ENCODE measurements around the gene PXDN.
"Not testable (repeated sequence)": the region's sequence is repeated elsewhere in the genome, so short reads cannot be mapped to it uniquely, and the experiment has no call there.

The PXDN gene

GRCh38 chr2:1700427-1700826 is 43.9 kb downstream of the PXDN start:
- H3K4me3 Mint-ChIP-seq, DNase-seq, H3K4me1 Mint-ChIP-seq, H3K27me3 Mint-ChIP-seq, ATAC-seq, H3K27ac Mint-ChIP-seq: not testable (repeated sequence)
- peaks cover 5 to 12% of the 10 kb centered on the region in 2 donors for H3K9me3 Mint-ChIP-seq

DNA sequence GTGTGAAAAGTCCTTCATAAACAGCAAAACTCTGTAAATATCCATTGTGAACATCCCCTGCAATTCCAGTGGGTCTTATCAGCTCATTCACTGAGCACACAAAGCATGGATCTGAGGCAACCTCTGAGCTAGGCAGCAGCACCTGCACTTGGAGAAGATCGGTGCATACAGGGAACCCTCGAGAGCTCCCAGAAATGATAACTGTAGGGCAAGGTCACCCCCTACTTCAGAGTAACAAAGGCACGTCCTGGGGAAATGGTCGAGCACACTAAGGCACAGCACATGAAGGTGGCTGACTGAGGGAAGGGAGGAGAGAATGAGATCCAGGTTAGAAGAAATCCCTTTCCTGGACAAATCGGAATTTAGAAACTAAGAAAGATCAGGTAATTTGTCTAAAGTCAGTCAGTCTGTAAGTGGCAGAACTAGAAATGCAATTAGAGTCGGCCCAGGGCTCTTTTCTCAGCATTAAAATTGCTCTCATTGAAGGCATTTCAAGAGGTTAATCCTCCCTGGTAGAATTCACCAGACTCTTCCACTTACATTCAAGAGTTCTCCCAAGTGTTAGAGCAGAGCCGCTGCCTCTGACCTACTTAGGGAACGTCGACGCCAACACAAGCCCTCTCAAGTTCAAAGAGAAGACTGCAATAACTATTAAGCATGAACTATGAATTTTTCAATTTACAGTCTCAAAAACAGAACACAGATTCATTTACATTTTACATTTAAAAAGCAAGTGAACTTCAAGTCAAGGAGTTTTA is 45.9 kb downstream of the PXDN start:
- Mint-ChIP-seq H3K27me3 (no peaks in the 10 kb centered on the region), H3K9me3 (peaks cover 5 to 12% of the 10 kb centered on the region in 2 donors), H3K4me3 (no peak overlapping the region), H3K27ac (no peak overlapping the region), H3K4me1 (no peaks in the 10 kb centered on the region)
- DNase-seq (no peak), ATAC-seq (no peak)

DNA sequence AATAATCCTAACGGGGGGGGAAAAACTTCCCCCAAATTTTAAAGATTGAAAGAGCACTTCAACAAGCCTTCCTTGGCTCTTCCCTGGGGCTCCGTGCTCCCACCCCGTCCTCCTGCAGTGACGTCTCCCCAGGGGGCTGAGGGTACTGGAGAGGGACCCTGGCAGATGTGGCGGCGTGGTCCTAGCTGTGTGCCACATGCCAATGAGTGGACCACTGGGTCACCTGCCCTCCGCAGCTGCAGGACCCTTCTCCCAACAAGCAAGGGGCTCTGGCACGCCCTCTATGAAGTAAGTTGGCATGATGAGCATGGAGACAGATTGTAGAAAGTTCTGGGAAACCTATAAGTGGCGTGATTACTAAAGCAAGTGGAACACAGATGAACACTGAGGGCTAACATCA is 46.7 kb downstream of the PXDN start:
- Mint-ChIP-seq H3K4me1 (no peaks in the 10 kb centered on the region), H3K4me3 (no peak overlapping the region), H3K27ac (no peak overlapping the region), H3K27me3 (no peaks in the 10 kb centered on the region), H3K9me3 (peaks cover 5 to 12% of the 10 kb centered on the region in 2 donors)
- DNase-seq, result no peak
- no peak for ATAC-seq

DNA sequence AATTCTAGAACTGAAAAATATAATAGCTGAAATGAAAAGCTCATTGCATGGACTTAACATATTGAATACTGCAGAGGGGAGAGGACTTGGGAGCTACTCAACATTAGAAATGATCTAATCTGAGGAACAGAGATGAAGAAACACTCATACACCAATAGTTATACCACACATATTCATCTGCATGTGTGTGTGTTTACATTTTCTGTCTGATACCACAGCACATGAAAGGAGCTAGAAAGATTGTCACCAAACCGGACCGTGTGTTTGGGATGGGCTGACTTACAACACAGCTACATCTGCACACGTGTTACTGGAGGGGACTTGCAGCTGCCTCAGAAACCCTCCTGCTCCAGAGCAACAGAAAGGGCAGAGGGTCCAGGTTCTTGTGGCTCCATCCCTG is 47.8 kb downstream of the PXDN start:
- DNase-seq (no peak), ATAC-seq (no peak)
- Mint-ChIP-seq H3K27ac (no peak overlapping the region), H3K4me1 (no peaks in the 10 kb centered on the region), H3K27me3 (no peaks in the 10 kb centered on the region), H3K4me3 (no peak overlapping the region), H3K9me3 (peaks cover 5 to 12% of the 10 kb centered on the region in 2 donors)

DNA sequence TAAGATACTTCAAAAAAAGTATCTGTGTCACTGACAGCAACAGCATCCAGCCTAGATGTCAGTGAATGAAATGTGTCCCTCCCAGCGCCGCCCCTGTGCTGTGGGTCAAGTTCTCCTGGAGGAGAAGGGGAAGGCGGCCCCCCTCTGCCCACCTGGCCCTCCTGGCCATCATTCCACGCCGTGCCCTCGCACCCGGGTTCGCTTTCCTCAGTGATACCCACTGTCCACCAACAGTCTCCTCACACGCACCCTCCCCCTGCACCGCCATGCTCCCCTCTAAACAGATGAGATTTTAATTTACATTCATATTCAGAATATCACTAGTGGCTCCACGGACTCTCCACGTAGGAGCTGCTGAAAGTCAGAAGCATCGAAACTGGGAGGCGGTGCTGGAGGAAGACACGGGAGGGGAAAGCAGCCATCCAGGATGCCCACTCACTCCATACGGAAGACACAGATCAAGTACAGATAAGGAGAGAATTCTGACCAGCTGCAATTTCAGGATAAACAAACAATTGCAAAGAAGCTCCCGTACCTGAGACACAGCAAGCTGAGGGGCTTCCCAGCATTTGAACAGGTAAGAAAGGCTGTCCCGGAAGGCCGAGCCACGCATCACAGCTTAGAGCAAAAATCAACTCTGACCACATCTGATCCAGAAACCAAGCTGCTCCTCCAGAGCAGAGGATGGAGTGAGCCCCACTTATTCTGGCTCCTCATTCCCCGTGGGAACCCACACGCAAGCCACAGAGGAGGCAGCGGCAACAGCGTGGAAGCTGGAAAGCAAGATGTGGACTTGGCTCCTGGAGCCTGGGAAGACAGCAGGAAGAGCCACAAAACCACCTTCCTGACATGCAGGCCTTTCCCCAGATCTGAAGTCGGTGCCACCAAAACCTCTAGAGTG is 49.7 kb downstream of the PXDN start:
- DNase-seq (no peak), ATAC-seq (no peak)
- Mint-ChIP-seq H3K27me3 (no peaks in the 10 kb centered on the region), H3K4me1 (no peaks in the 10 kb centered on the region), H3K9me3 (peaks cover 5 to 12% of the 10 kb centered on the region in 2 donors), H3K4me3 (no peak overlapping the region), H3K27ac (no peak overlapping the region)

DNA sequence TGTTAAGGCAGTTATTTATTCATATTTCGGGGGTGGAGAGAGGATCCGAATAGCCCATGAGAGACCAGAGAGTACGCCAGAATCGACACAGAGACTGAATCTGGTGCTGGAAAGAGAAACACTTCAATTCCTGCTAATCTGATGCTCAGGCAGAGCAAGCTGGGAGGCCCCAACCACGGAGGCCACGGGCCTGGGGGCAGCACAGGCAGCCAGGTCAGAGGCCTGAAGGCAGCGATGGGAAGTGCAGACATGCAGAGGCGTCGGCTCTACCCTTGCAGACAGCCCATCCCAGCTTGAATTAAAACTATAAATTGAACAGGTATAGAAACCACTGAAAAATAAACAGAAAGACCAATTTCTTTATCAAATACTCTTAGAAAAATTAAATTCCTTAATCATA is 50.6 kb downstream of the PXDN start:
- H3K4me1 Mint-ChIP-seq, result no peaks in the 10 kb centered on the region
- H3K27me3 Mint-ChIP-seq, result no peaks in the 10 kb centered on the region
- H3K9me3 Mint-ChIP-seq, result peaks cover 5 to 12% of the 10 kb centered on the region in 2 donors
- ATAC-seq (no peak), DNase-seq (no peak)
- no peak overlapping the region for H3K27ac Mint-ChIP-seq
- no peak overlapping the region for H3K4me3 Mint-ChIP-seq

GRCh38 chr2:1692342-1692741 is 52.0 kb downstream of the PXDN start:
- ATAC-seq (peak; percentile 20), DNase-seq (no peak)
- Mint-ChIP-seq H3K9me3 (peaks cover 5 to 12% of the 10 kb centered on the region in 2 donors), H3K27me3 (no peaks in the 10 kb centered on the region), H3K27ac (no peak overlapping the region), H3K4me1 (no peaks in the 10 kb centered on the region), H3K4me3 (no peak overlapping the region)

DNA sequence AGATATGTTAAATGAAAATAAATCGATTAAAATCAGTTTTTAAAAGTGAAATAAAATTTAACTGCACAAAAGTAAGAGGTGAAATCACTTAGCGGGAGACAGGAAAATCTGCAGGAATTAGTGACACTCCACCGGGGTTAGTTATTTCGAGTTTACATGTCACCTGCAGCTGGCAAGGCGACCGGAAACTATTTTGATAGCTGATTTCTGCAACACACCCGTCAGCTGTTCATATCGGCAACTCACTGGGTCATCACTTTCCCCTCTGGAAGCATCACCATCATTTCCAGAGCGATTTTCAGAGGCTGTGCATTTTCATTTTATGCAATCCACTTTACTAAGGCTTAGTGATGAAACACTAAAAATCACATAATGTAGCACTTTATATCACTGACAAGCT is 52.9 kb downstream of the PXDN start:
- ATAC-seq (no peak), DNase-seq (no peak)
- no peak overlapping the region for H3K4me3 Mint-ChIP-seq
- no peaks in the 10 kb centered on the region for H3K4me1 Mint-ChIP-seq
- H3K9me3 Mint-ChIP-seq, result peaks cover 4 to 6% of the 10 kb centered on the region in 2 donors
- H3K27ac Mint-ChIP-seq, result no peak overlapping the region
- H3K27me3 Mint-ChIP-seq, result no peaks in the 10 kb centered on the region

- DNase-seq (no peak), ATAC-seq (no peak)
- no peak overlapping the region for H3K27ac Mint-ChIP-seq
- no peak overlapping the region for H3K4me3 Mint-ChIP-seq
- no peaks in the 10 kb centered on the region for H3K27me3 Mint-ChIP-seq
- H3K9me3 Mint-ChIP-seq, result no peaks in the 10 kb centered on the region
- no peaks in the 10 kb centered on the region for H3K4me1 Mint-ChIP-seq
Measured at GRCh38 chr2:1690056-1690775, 54.1 kb downstream of the PXDN start.

- Mint-ChIP-seq H3K4me1 (no peaks in the 10 kb centered on the region), H3K27ac (no peak overlapping the region), H3K27me3 (no peaks in the 10 kb centered on the region), H3K9me3 (no peaks in the 10 kb centered on the region), H3K4me3 (no peak overlapping the region)
- no peak for DNase-seq
- no peak for ATAC-seq
Measured at GRCh38 chr2:1688859-1689258, 55.5 kb downstream of the PXDN start.

- no peaks in the 10 kb centered on the region for H3K27me3 Mint-ChIP-seq
- no peak for DNase-seq
- H3K9me3 Mint-ChIP-seq, result no peaks in the 10 kb centered on the region
- H3K4me1 Mint-ChIP-seq, result no peaks in the 10 kb centered on the region
- H3K4me3 Mint-ChIP-seq, result no peak overlapping the region
- no peak for ATAC-seq
- no peak overlapping the region for H3K27ac Mint-ChIP-seq
Measured at GRCh38 chr2:1688161-1688560, 56.2 kb downstream of the PXDN start.

DNA sequence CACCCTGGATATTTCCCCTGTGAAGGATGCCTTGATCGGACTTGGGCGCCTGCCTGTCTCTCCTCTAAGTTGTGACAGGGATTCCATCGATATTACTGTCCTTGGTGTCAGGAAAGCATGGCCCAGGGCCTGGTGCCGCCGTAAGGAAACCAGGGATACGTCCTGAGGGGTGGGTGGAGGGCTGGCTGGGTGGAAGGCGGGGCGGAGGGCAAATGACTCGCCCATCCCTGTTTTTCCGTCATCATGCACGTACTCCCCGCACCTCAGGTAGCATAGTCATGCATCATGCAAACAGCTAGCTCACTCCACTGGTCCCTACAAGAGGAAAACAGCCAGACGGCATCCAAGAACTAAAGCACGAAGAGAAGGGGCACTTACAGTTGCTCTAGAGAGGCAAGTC is 57.1 kb downstream of the PXDN start:
- Mint-ChIP-seq H3K9me3 (no peaks in the 10 kb centered on the region), H3K4me3 (no peak overlapping the region)
- ATAC-seq, result no peak

GRCh38 chr2:1686784-1687105 is 57.6 kb downstream of the PXDN start:
- H3K9me3 Mint-ChIP-seq, result no peaks in the 10 kb centered on the region
- no peaks in the 10 kb centered on the region for H3K4me1 Mint-ChIP-seq
- H3K27me3 Mint-ChIP-seq, result no peaks in the 10 kb centered on the region
- DNase-seq (no peak), ATAC-seq (no peak)
- no peak overlapping the region for H3K4me3 Mint-ChIP-seq
- no peak overlapping the region for H3K27ac Mint-ChIP-seq

More for the DNA sequence above, 57.1 kb downstream of the PXDN start:
- Mint-ChIP-seq H3K4me1 (no peaks in the 10 kb centered on the region), H3K27me3 (no peaks in the 10 kb centered on the region), H3K27ac (peak overlapping the region in 1 of 2 donors; percentile 71)
- DNase-seq, result no peak

DNA sequence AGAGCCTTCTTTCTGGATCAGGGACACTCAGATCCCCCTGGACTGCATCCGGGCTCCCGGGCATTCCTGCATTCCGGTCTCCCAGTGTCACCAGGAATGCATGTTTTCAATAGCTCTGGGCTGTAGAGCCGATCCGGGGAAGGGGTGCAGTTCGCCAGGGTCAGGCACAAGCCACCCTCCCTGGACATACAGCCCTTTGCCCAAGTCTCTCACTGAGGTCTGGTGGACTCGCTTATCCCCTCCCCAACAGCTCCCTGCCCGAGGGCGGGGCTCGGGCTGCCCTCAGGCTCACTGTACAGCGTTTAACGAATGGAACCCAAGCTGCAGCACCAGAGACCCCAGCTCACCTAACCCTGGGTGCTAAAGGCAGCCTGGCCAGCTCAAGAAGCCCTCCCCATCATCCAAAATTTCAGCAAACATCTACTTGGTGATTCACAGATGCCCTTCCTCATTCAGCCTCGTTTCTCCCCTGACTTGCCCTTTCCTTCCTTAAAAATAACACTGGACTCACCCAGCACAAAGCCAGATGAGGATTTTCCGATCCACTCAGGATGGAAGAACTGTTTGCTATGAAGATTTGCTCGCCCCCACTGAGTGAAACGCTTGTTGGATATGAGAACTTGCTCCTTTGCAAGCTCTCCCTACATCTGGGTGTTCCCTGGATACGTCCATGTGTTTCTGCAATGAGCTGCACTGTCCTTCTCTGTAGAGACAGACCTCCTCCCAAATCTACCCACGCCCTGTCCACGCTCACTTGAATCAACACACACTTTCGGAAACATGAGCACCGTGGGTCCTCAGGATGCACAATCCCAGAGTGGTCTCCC is 58.1 kb downstream of the PXDN start:
- Mint-ChIP-seq H3K27me3 (no peaks in the 10 kb centered on the region), H3K27ac (no peak overlapping the region), H3K4me1 (no peaks in the 10 kb centered on the region), H3K4me3 (no peak overlapping the region), H3K9me3 (no peaks in the 10 kb centered on the region)
- DNase-seq (no peak), ATAC-seq (no peak)

Measured in stimulated activated naive CD8-positive, alpha-beta T cell treated with anti-CD3 and anti-CD28 coated beads, Interleukin-15, amount 100 ng/mL, for 72 hours (primary cell).